Measurements from ENCODE around the gene EEF1A2. TPM values are rescaled to one million over a fixed set of nuclear protein-coding genes. Genes with fewer than 3 reads are reported as not detected.

The EEF1A2 gene
- polyA plus RNA-seq, 3 donors = 0.08 TPM; not detected in 2

GRCh38 chr20:63513207-63513606, 14.3 kb upstream of the EEF1A2 start:
- Mint-ChIP-seq H3K4me1 (peaks cover 8% of the 10 kb centered on the region), H3K27me3 (ENCODE audit: low read depth in 3 of 3) (peaks cover 27 to 71% (median 34%) of the 10 kb centered on the region in 3 donors), H3K36me3 (no peaks in the 10 kb centered on the region), H3K27ac (no peak overlapping the region), H3K4me3 (peak overlapping the region in 1 of 2 donors; percentile 73), H3K9me3 (peaks cover 6 to 29% (median 22%) of the 10 kb centered on the region in 7 donors)
- Histone ChIP-seq H3K27ac (ENCODE audit: low read depth in 1 of 2, low read length in 2 of 2) (no peak overlapping the region), H3K9me3 (replicated peaks in 1 of 2; ENCODE audit: control insufficient read depth in 1 of 2, insufficient read depth in 1 of 2, low read length in 2 of 2) (peaks cover 7 to 13% of the 10 kb centered on the region in 2 donors), H3K4me1 (ENCODE audit: control insufficient read depth in 1 of 2, insufficient read depth in 2 of 2, low read length in 2 of 2) (peaks cover 0 to 4% of the 10 kb centered on the region in 2 donors), H2AFZ (ENCODE audit: insufficient read depth, low read depth, low read length, poor library complexity, severe bottlenecking) (no peak overlapping the region), H3K27me3 (ENCODE audit: control insufficient read depth in 2 of 2, insufficient read depth in 2 of 2, low read length in 2 of 2) (peaks cover 0 to 11% of the 10 kb centered on the region in 2 donors), H3K4me3 (replicated peaks in 1 of 3; ENCODE audit: low read depth in 2 of 3, low read length in 3 of 3) (no peak overlapping the region), H3K9ac (ENCODE audit: insufficient read depth, low read length, poor library complexity, severe bottlenecking) (no peak overlapping the region), H3K79me2 (ENCODE audit: insufficient read depth, low read length) (no peaks in the 10 kb centered on the region), H3K36me3 (replicated peaks in 1 of 2; ENCODE audit: control insufficient read depth in 1 of 2, insufficient read depth in 2 of 2, low read length in 2 of 2) (no peaks in the 10 kb centered on the region), H3K4me2 (replicated peaks; ENCODE audit: extremely low read depth, low read length, poor library complexity, severe bottlenecking) (no peak overlapping the region), H4K20me1 (ENCODE audit: insufficient read depth, low read length) (no peaks in the 10 kb centered on the region)
- TF ChIP-seq CTCF (IDR thresholded peaks at IDR 0.05) = no peak
- no peak for DNase-seq
- intact Hi-C loops (cut with micrococcal nuclease) = no loop called here
- 100% methylated on average over 2 of the region's 3 CpGs for WGBS (ENCODE audit: insufficient coverage)

- Mint-ChIP-seq H3K4me1 (peaks cover 5% of the 10 kb centered on the region), H3K27ac (no peak overlapping the region), H3K27me3 (ENCODE audit: low read depth in 3 of 3) (peaks cover 27 to 58% (median 32%) of the 10 kb centered on the region in 3 donors), H3K36me3 (no peaks in the 10 kb centered on the region), H3K9me3 (peaks cover 16 to 36% (median 30%) of the 10 kb centered on the region in 7 donors), H3K4me3 (peak overlapping the region; percentile 31 to 49)
- TF ChIP-seq CTCF (IDR thresholded peaks at IDR 0.05) = no peak
- H3K27me3 ChIP-seq (ENCODE audit: control insufficient read depth in 2 of 2, insufficient read depth in 2 of 2, low read length in 2 of 2) = peaks cover 0 to 17% of the 10 kb centered on the region in 2 donors
- no peaks in the 10 kb centered on the region for H4K20me1 ChIP-seq (ENCODE audit: insufficient read depth, low read length)
- no peaks in the 10 kb centered on the region for H3K36me3 ChIP-seq (replicated peaks in 1 of 2; ENCODE audit: control insufficient read depth in 1 of 2, insufficient read depth in 2 of 2, low read length in 2 of 2)
- no peak overlapping the region for H3K27ac ChIP-seq (ENCODE audit: low read depth in 1 of 2, low read length in 2 of 2)
- peaks cover 18 to 26% of the 10 kb centered on the region in 2 donors for H3K9me3 ChIP-seq (replicated peaks in 1 of 2; ENCODE audit: control insufficient read depth in 1 of 2, insufficient read depth in 1 of 2, low read length in 2 of 2)
- no peak for DNase-seq
- WGBS (ENCODE audit: insufficient coverage) = 37% methylated on average over 4 of the region's 9 CpGs
- intact Hi-C loops (cut with micrococcal nuclease) = no loop called here
- H3K9ac ChIP-seq (ENCODE audit: insufficient read depth, low read length, poor library complexity, severe bottlenecking) = no peak overlapping the region
- no peak overlapping the region for H3K4me3 ChIP-seq (replicated peaks in 1 of 3; ENCODE audit: low read depth in 2 of 3, low read length in 3 of 3)
- no peaks in the 10 kb centered on the region for H3K79me2 ChIP-seq (ENCODE audit: insufficient read depth, low read length)
- H3K4me2 ChIP-seq (replicated peaks; ENCODE audit: extremely low read depth, low read length, poor library complexity, severe bottlenecking) = no peak overlapping the region
- H2AFZ ChIP-seq (ENCODE audit: insufficient read depth, low read depth, low read length, poor library complexity, severe bottlenecking) = no peak overlapping the region
- peaks cover 0 to 4% of the 10 kb centered on the region in 2 donors for H3K4me1 ChIP-seq (ENCODE audit: control insufficient read depth in 1 of 2, insufficient read depth in 2 of 2, low read length in 2 of 2)
Observed at GRCh38 chr20:63509088-63509564, 10.2 kb upstream of the EEF1A2 start.

Data from CD14-positive monocyte (primary cell).